Measurements from ENCODE around the gene KRTAP20-4.

KRTAP20-4 gene

GRCh38 chr21:30638686-30639085 lies 18.3 kb downstream of the KRTAP20-4 start:
- Histone ChIP-seq H3K27me3 (ENCODE audit: control insufficient read depth in 2 of 2, insufficient read depth in 2 of 2, low read length in 2 of 2) (no peaks in the 10 kb centered on the region), H3K4me1 (ENCODE audit: control insufficient read depth in 2 of 2, insufficient read depth in 2 of 2, low read length in 2 of 2) (no peaks in the 10 kb centered on the region), H3K9ac (ENCODE audit: low read depth in 1 of 2, low read length in 2 of 2) (no peak overlapping the region), H3K36me3 (ENCODE audit: control insufficient read depth in 2 of 2, insufficient read depth in 2 of 2, low read length in 2 of 2) (no peaks in the 10 kb centered on the region), H3K4me3 (ENCODE audit: low read length in 2 of 2) (no peak overlapping the region), H3K9me3 (ENCODE audit: control insufficient read depth in 2 of 2, low read length in 2 of 2) (peaks cover 0 to 3% of the 10 kb centered on the region in 2 donors), H3K27ac (ENCODE audit: low read depth in 2 of 2, low read length in 2 of 2) (no peak overlapping the region)

- Histone ChIP-seq H3K9me3 (ENCODE audit: control insufficient read depth in 2 of 2, low read length in 2 of 2) (peaks cover 0 to 6% of the 10 kb centered on the region in 2 donors), H3K27ac (ENCODE audit: low read depth in 2 of 2, low read length in 2 of 2) (no peak within 1 kb of the TSS), H3K36me3 (ENCODE audit: control insufficient read depth in 2 of 2, insufficient read depth in 2 of 2, low read length in 2 of 2) (no peaks in the 10 kb centered on the region), H3K9ac (ENCODE audit: low read depth in 1 of 2, low read length in 2 of 2) (no peak within 1 kb of the TSS), H3K4me1 (ENCODE audit: control insufficient read depth in 2 of 2, insufficient read depth in 2 of 2, low read length in 2 of 2) (no peaks in the 10 kb centered on the region), H3K27me3 (ENCODE audit: control insufficient read depth in 2 of 2, insufficient read depth in 2 of 2, low read length in 2 of 2) (no peaks in the 10 kb centered on the region), H3K4me3 (ENCODE audit: low read length in 2 of 2) (no peak within 1 kb of the TSS)
Measured at GRCh38 chr21:30642564-30642963, 22.1 kb downstream of the KRTAP20-4 start, which contains the start of gene KRTAP20-3. KRTAP20-3 (plus strand) TSS chr21:30642864.

GRCh38 chr21:30646904-30647414 lies 26.5 kb downstream of the KRTAP20-4 start:
- Histone ChIP-seq H3K9me3 (ENCODE audit: control insufficient read depth in 2 of 2, low read length in 2 of 2) (peaks cover 0 to 2% of the 10 kb centered on the region in 2 donors), H3K9ac (ENCODE audit: low read depth in 1 of 2, low read length in 2 of 2) (no peak overlapping the region), H3K27me3 (ENCODE audit: control insufficient read depth in 2 of 2, insufficient read depth in 2 of 2, low read length in 2 of 2) (no peaks in the 10 kb centered on the region), H3K4me3 (ENCODE audit: low read length in 2 of 2) (no peak overlapping the region), H3K36me3 (ENCODE audit: control insufficient read depth in 2 of 2, insufficient read depth in 2 of 2, low read length in 2 of 2) (no peaks in the 10 kb centered on the region), H3K27ac (ENCODE audit: low read depth in 2 of 2, low read length in 2 of 2) (no peak overlapping the region), H3K4me1 (ENCODE audit: control insufficient read depth in 2 of 2, insufficient read depth in 2 of 2, low read length in 2 of 2) (no peaks in the 10 kb centered on the region)

- H3K9me3 ChIP-seq (ENCODE audit: control insufficient read depth in 2 of 2, low read length in 2 of 2), result no peaks in the 10 kb centered on the region
- H3K4me1 ChIP-seq (ENCODE audit: control insufficient read depth in 2 of 2, insufficient read depth in 2 of 2, low read length in 2 of 2), result no peaks in the 10 kb centered on the region
- no peaks in the 10 kb centered on the region for H3K27me3 ChIP-seq (ENCODE audit: control insufficient read depth in 2 of 2, insufficient read depth in 2 of 2, low read length in 2 of 2)
- no peaks in the 10 kb centered on the region for H3K36me3 ChIP-seq (ENCODE audit: control insufficient read depth in 2 of 2, insufficient read depth in 2 of 2, low read length in 2 of 2)
- no peak overlapping the region for H3K27ac ChIP-seq (ENCODE audit: low read depth in 2 of 2, low read length in 2 of 2)
- no peak overlapping the region for H3K9ac ChIP-seq (ENCODE audit: low read depth in 1 of 2, low read length in 2 of 2)
- no peak overlapping the region for H3K4me3 ChIP-seq (ENCODE audit: low read length in 2 of 2)
Measured at GRCh38 chr21:30652891-30653290, 32.5 kb downstream of the KRTAP20-4 start.

- Histone ChIP-seq H3K9me3 (ENCODE audit: control insufficient read depth in 2 of 2, low read length in 2 of 2) (peaks cover 0 to 3% of the 10 kb centered on the region in 2 donors), H3K4me1 (ENCODE audit: control insufficient read depth in 2 of 2, insufficient read depth in 2 of 2, low read length in 2 of 2) (no peaks in the 10 kb centered on the region), H3K36me3 (ENCODE audit: control insufficient read depth in 2 of 2, insufficient read depth in 2 of 2, low read length in 2 of 2) (no peaks in the 10 kb centered on the region), H3K27me3 (ENCODE audit: control insufficient read depth in 2 of 2, insufficient read depth in 2 of 2, low read length in 2 of 2) (no peaks in the 10 kb centered on the region), H3K4me3 (ENCODE audit: low read length in 2 of 2) (no peak overlapping the region), H3K9ac (ENCODE audit: low read depth in 1 of 2, low read length in 2 of 2) (no peak overlapping the region), H3K27ac (ENCODE audit: low read depth in 2 of 2, low read length in 2 of 2) (no peak overlapping the region)
Measured at GRCh38 chr21:30668776-30669175, 48.3 kb downstream of the KRTAP20-4 start.
